Smooth muscle cell (in vitro differentiated cells): ENCODE data around the gene TTLL13. TPM values are rescaled to one million over a fixed set of nuclear protein-coding genes. Genes with fewer than 3 reads are reported as not detected.
"Not testable (repeated sequence)": the region's sequence is repeated elsewhere in the genome, so short reads cannot be mapped to it uniquely, and the experiment has no call there.

Source experiments
- DNase-seq: peaks from one replicate; lab custom pipeline; 2025; ENCODE audit not compliant: unreplicated experiment; lab: John Stamatoyannopoulos, UW
- H2AFZ ChIP-seq: fragments of 200-600 bp; sonication (generic); 2 replicates; pipeline ENCODE4 v1.6.0; 2016; ENCODE audit warnings: antibody characterized with exemption, low read depth, mild to moderate bottlenecking
- H3F3A ChIP-seq: fragments of 200-600 bp; sonication (generic); 2 replicates; pipeline ENCODE4 v1.6.0; 2017; ENCODE audit warnings: antibody characterized with exemption, low read depth
- H3K27ac ChIP-seq: fragments of 200-600 bp; sonication (generic); 2 replicates; pipeline ENCODE4 v1.5.1; 2016; ENCODE audit warnings: low read depth, mild to moderate bottlenecking
- H3K27me3 ChIP-seq: fragments of 200-600 bp; sonication (generic); 2 replicates; pipeline ENCODE4 v1.6.1; 2016; ENCODE audit warnings: low read depth, mild to moderate bottlenecking
- H3K36me3 ChIP-seq: fragments of 200-600 bp; sonication (generic); 2 replicates; pipeline ENCODE4 v1.5.1; 2016; ENCODE audit warnings: low read depth
- H3K4me1 ChIP-seq: fragments of 200-600 bp; sonication (generic); 2 replicates; pipeline ENCODE4 v1.5.1; 2016; ENCODE audit warnings: low read depth
- H3K4me2 ChIP-seq: fragments of 200-600 bp; sonication (generic); 2 replicates; pipeline ENCODE4 v1.6.0; 2016; ENCODE audit warnings: mild to moderate bottlenecking
- H3K4me3 ChIP-seq: fragments of 200-600 bp; sonication (generic); 2 replicates; pipeline ENCODE4 v1.5.1; 2016; ENCODE audit warnings: mild to moderate bottlenecking
- H3K79me2 ChIP-seq: fragments of 200-600 bp; sonication (generic); 2 replicates; pipeline ENCODE4 v1.6.0; 2016; ENCODE audit warnings: low read depth, mild to moderate bottlenecking
- H3K9ac ChIP-seq: fragments of 200-600 bp; sonication (generic); 2 replicates; pipeline ENCODE4 v1.6.0; 2016; ENCODE audit warnings: low read depth
- H3K9me3 ChIP-seq: fragments of 200-600 bp; sonication (generic); replicated peaks from 2 replicates; pipeline ENCODE4 v1.5.1; 2016; ENCODE audit warnings: low read depth
- H4K20me1 ChIP-seq: fragments of 200-600 bp; sonication (generic); 2 replicates; pipeline ENCODE4 v1.6.0; 2016; ENCODE audit warnings: low read depth
- CTCF ChIP-seq: fragments of 200-600 bp; sonication (generic); IDR thresholded peaks from 2 replicates; pipeline ENCODE4 v1.5.1; 2017; ENCODE audit warnings: borderline replicate concordance, mild to moderate bottlenecking, antibody characterized with exemption; ENCODE audit not compliant: insufficient read depth, poor library complexity, severe bottlenecking
- WGBS: methylation state at CpG from one replicate; pipeline ENCODE4 v1.1.7; 2016; ENCODE audit warnings: low lambda C conversion rate; 5-methylcytosine and 5-hydroxymethylcytosine counted together
- polyA plus RNA-seq: library from polyadenylated mRNA; unstranded; fragments of >200 nt; fragmentation: Nextera tagmentation; extraction: Ambion mirVana; gene quantifications from 2 replicates; pipeline ENCODE4 v1.2.1, GENCODE V29; 2016
- total RNA-seq: library from RNA; depleted of rRNA; stranded (reverse); fragments of >200 nt; gene quantifications from 2 replicates; pipeline ENCODE4 v1.2.3, GENCODE V29; 2014

TTLL13 gene
- total and polyA plus RNA-seq, 2 experiments from 2014 or later, result 0.15 to 0.36 TPM

- Histone ChIP-seq H2AFZ (no peak overlapping the region), H3K9me3 (peaks cover 5% of the 10 kb centered on the region), H3K4me1 (peaks cover 7% of the 10 kb centered on the region), H3K27ac (no peak overlapping the region), H3K27me3 (no peaks in the 10 kb centered on the region), H4K20me1 (no peaks in the 10 kb centered on the region), H3K79me2 (no peaks in the 10 kb centered on the region), H3F3A (no peaks in the 10 kb centered on the region), H3K9ac (no peak overlapping the region), H3K4me2 (no peak overlapping the region), H3K36me3 (no peaks in the 10 kb centered on the region), H3K4me3 (no peak overlapping the region)
- DNase-seq, result no peak
- TF ChIP-seq CTCF, result no peak
- 89% methylated on average over 8 of the region's 8 CpGs for WGBS
Observed at GRCh38 chr15:90301707-90302300, 52.4 kb downstream of the TTLL13 start.

- H3K36me3 ChIP-seq, H4K20me1 ChIP-seq, H3K4me2 ChIP-seq, H2AFZ ChIP-seq, H3K79me2 ChIP-seq, H3K4me1 ChIP-seq, H3K9ac ChIP-seq, H3F3A ChIP-seq, DNase-seq, H3K4me3 ChIP-seq, H3K27me3 ChIP-seq, H3K27ac ChIP-seq, H3K9me3 ChIP-seq: not testable (repeated sequence)
- WGBS, result 94% methylated on average over 14 of the region's 14 CpGs
Observed at GRCh38 chr15:90305355-90305754, 56.0 kb downstream of the TTLL13 start.

- Histone ChIP-seq H3K9me3 (no peaks in the 10 kb centered on the region), H3F3A (no peaks in the 10 kb centered on the region), H3K79me2 (no peaks in the 10 kb centered on the region), H3K27me3 (no peaks in the 10 kb centered on the region), H3K9ac (no peak overlapping the region), H3K4me3 (no peak overlapping the region), H3K4me2 (no peak overlapping the region), H3K27ac (no peak overlapping the region), H4K20me1 (no peaks in the 10 kb centered on the region), H3K4me1 (peaks cover 7% of the 10 kb centered on the region), H3K36me3 (no peaks in the 10 kb centered on the region), H2AFZ (peak overlapping the region; percentile 19)
- WGBS, result 84% methylated on average over 3 of the region's 3 CpGs
- no peak for DNase-seq
- TF ChIP-seq CTCF, result no peak
Observed at GRCh38 chr15:90305932-90306331, 56.6 kb downstream of the TTLL13 start.

GRCh38 chr15:90306560-90306959 is 57.2 kb downstream of the TTLL13 start:
- no peaks in the 10 kb centered on the region for H3F3A ChIP-seq

More at GRCh38 chr15:90306560-90306959, 57.2 kb downstream of the TTLL13 start:
- no peaks in the 10 kb centered on the region for H3K27me3 ChIP-seq
- H3K4me1 ChIP-seq, result peaks cover 7% of the 10 kb centered on the region
- H3K4me2 ChIP-seq, result no peak overlapping the region
- peak overlapping the region; percentile 19 for H2AFZ ChIP-seq
- H3K27ac ChIP-seq, result no peak overlapping the region
- H4K20me1 ChIP-seq, result no peaks in the 10 kb centered on the region
- no peak for TF ChIP-seq CTCF
- 72% methylated on average over 6 of the region's 6 CpGs for WGBS
- no peak overlapping the region for H3K9ac ChIP-seq
- H3K36me3 ChIP-seq, result no peaks in the 10 kb centered on the region
- DNase-seq, result no peak
- no peak overlapping the region for H3K4me3 ChIP-seq
- H3K9me3 ChIP-seq, result no peaks in the 10 kb centered on the region
- H3K79me2 ChIP-seq, result no peaks in the 10 kb centered on the region
